Endothelial cell of umbilical vein (primary cell): Measurements from ENCODE around the gene WIPI1. TPM values are rescaled to one million over a fixed set of nuclear protein-coding genes. Genes with fewer than 3 reads are reported as not detected.

ENCODE experiments used
- BruUV-seq: library from RNA; stranded (reverse); fragments of 400-500 nt; replicated peaks from 2 replicates; lab custom pipeline; 2021; lab: Mats Ljungman, UMichigan
- CTCF ChIA-PET: fragments of 300-600, 350-600 bp; sonication (Branson Sonifier 250); formaldehyde crosslinking; loops from one replicate; lab custom pipeline; 2021; ENCODE audit warnings: antibody characterized with exemption, inconsistent platforms; lab: Charles Lee
- POLR2A ChIA-PET: fragments of 300-600, 350-600 bp; sonication (Branson Sonifier 250); formaldehyde crosslinking; loops from one replicate; lab custom pipeline; 2021; ENCODE audit warnings: antibody characterized with exemption, inconsistent platforms; lab: Charles Lee
- DNase-seq: peaks from one replicate; pipeline ENCODE4 v3.0.0-alpha.2; 2011; ENCODE audit warnings: low read depth, low spot score
- FAIRE-seq: peaks from 2 replicates; lab custom pipeline; 2011; peaks lifted over from hg19 to GRCh38; lab: Jason Lieb, UNC
- H2AFZ ChIP-seq: 2 replicates; pipeline ENCODE4 v1.6.0; 2012; ENCODE audit warnings: low read depth, low read length, control low read depth, inconsistent platforms
- H3K27ac ChIP-seq: 2 replicates; pipeline ENCODE4 v1.5.1; 2011; ENCODE audit warnings: low read depth, mild to moderate bottlenecking, control low read depth, low read length, moderate library complexity; ENCODE audit not compliant: insufficient read depth
- H3K27me3 ChIP-seq, 2 experiments: 2 replicates each; pipeline versions ENCODE4 v1.6.0 to v1.6.1; 2011; ENCODE audit warnings: low read length in 2 of 2, mixed read lengths in 1 of 2; ENCODE audit not compliant: control insufficient read depth in 2 of 2, insufficient read depth in 2 of 2
- H3K36me3 ChIP-seq, 2 experiments: 2 replicates in 1 of 2; 3 replicates in 1 of 2; pipeline ENCODE4 v1.5.1; 2011; ENCODE audit warnings: low read length in 2 of 2, mild to moderate bottlenecking in 1 of 2, moderate library complexity in 1 of 2; ENCODE audit not compliant: control insufficient read depth in 2 of 2, insufficient read depth in 2 of 2; ENCODE audit errors: extremely low read depth in 1 of 2
- H3K4me1 ChIP-seq: 3 replicates; pipeline ENCODE4 v1.5.1; 2011; ENCODE audit warnings: mild to moderate bottlenecking, low read length; ENCODE audit not compliant: control insufficient read depth, insufficient read depth; ENCODE audit errors: extremely low read depth
- H3K4me2 ChIP-seq: 2 replicates; pipeline ENCODE4 v1.6.1; 2011; ENCODE audit warnings: low read length, control low read depth, mixed read lengths; ENCODE audit not compliant: insufficient read depth
- H3K4me3 ChIP-seq, 3 experiments: fragments of 200-600 bp in 1 of 3; sonication (generic), shearing (Covaris generic) in 1 of 3; replicated peaks in 1 of 3; 2 replicates each; pipeline ENCODE4 v1.5.1; 2011 to 2016; ENCODE audit warnings: control low read depth in 3 of 3, low read length in 3 of 3, mild to moderate bottlenecking in 2 of 3, inconsistent platforms in 1 of 3, low read depth in 1 of 3, moderate library complexity in 1 of 3; ENCODE audit not compliant: insufficient read depth in 1 of 3
- H3K79me2 ChIP-seq: 2 replicates; pipeline ENCODE4 v1.6.0; 2012; ENCODE audit warnings: low read length, inconsistent platforms; ENCODE audit not compliant: control insufficient read depth, insufficient read depth
- H3K9ac ChIP-seq: replicated peaks from 2 replicates; pipeline ENCODE3; 2011; ENCODE audit warnings: low read length, control low read depth; ENCODE audit not compliant: insufficient read depth; ENCODE audit errors: extremely low read depth
- H3K9me1 ChIP-seq: replicated peaks from 3 replicates; pipeline ENCODE4 v1.6.0; 2011; ENCODE audit warnings: mild to moderate bottlenecking, low read length; ENCODE audit not compliant: control insufficient read depth, insufficient read depth; ENCODE audit errors: extremely low read depth
- H3K9me3 ChIP-seq: replicated peaks from 2 replicates; pipeline ENCODE4 v1.5.1; 2012; ENCODE audit warnings: low read length, inconsistent platforms; ENCODE audit not compliant: control insufficient read depth, insufficient read depth
- H4K20me1 ChIP-seq: replicated peaks from 2 replicates; pipeline ENCODE3; 2011; ENCODE audit warnings: mild to moderate bottlenecking, low read length; ENCODE audit not compliant: control insufficient read depth, insufficient read depth; ENCODE audit errors: extremely low read depth
- EZH2 ChIP-seq: IDR thresholded peaks from 2 replicates; pipeline ENCODE4 v1.6.1; 2012; ENCODE audit warnings: borderline replicate concordance, low read depth, mild to moderate bottlenecking, moderate library complexity, low read length, inconsistent platforms; ENCODE audit not compliant: severe bottlenecking
- FOS ChIP-seq: IDR thresholded peaks from 2 replicates; pipeline ENCODE4 v1.6.1; 2011; ENCODE audit warnings: mild to moderate bottlenecking, low read length, moderate library complexity, borderline replicate concordance; ENCODE audit not compliant: insufficient read depth
- GATA2 ChIP-seq: IDR thresholded peaks from 2 replicates; pipeline ENCODE4 v1.7.0; 2011; ENCODE audit warnings: low read depth, mild to moderate bottlenecking, moderate library complexity, mixed read lengths, low read length; ENCODE audit not compliant: insufficient read length, insufficient read depth
- JUN ChIP-seq: IDR thresholded peaks from 2 replicates; pipeline ENCODE4 v1.6.1; 2011; ENCODE audit warnings: borderline replicate concordance, low read depth; ENCODE audit not compliant: insufficient read length, insufficient read depth
- MYC ChIP-seq: IDR thresholded peaks from one replicate; pipeline ENCODE4 v1.6.1; 2011; ENCODE audit warnings: mild to moderate bottlenecking, low read depth, low read length
- POLR2A ChIP-seq: IDR thresholded peaks from 2 replicates; pipeline ENCODE4 v1.6.1; 2012; ENCODE audit warnings: low read depth, mild to moderate bottlenecking, control low read depth, low read length
- POLR2AphosphoS5 ChIP-seq: IDR thresholded peaks from 2 replicates; pipeline ENCODE4 v1.6.1; 2012; ENCODE audit warnings: low read depth, mild to moderate bottlenecking, control low read depth, low read length, moderate library complexity; ENCODE audit not compliant: insufficient read depth
- dilution Hi-C: fragments of 300-500 bp; cut with MboI; formaldehyde crosslinking; loops from one replicate; pipeline ENCODE4 v1.15.0; 2019; ENCODE audit warnings: low sequenced_read_pairs; ENCODE audit not compliant: extremely low pct_ligation_motif_present
- intact Hi-C: fragments of 100-400 bp; cut with micrococcal nuclease; formaldehyde crosslinking; loops from one replicate; pipeline ENCODE4 v1.10.0; 2022
- polyA plus RNA-seq, 4 experiments: library from polyadenylated mRNA; depleted of rRNA in 3 of 4; stranded (reverse) in 3 of 4; unstranded in 1 of 4; fragments of >200 nt; gene quantifications; 2 replicates each; pipeline versions ENCODE4 v1.2.1 to v1.2.3, GENCODE V29; 2011 to 2012; ENCODE audit warnings: missing spikeins in 1 of 4
- total RNA-seq: library from RNA; stranded (reverse); gene quantifications from 2 replicates; pipeline ENCODE4 v1.2.3, GENCODE V29; 2021
- TF ChIP-seq, protein P1 (sequence below), 2 donors: IDR thresholded peaks; 1 replicate in 1 of 2; 2 replicates in 1 of 2; pipeline ENCODE4 v1.5.1; 2011; ENCODE audit warnings: low read length in 2 of 2, mild to moderate bottlenecking in 2 of 2, moderate library complexity in 2 of 2, control low read depth in 1 of 2, inconsistent platforms in 1 of 2, low read depth in 1 of 2; ENCODE audit not compliant: insufficient read depth in 1 of 2; ENCODE audit errors: extremely low read depth in 1 of 2
- TF ChIP-seq, protein P2 (sequence below): IDR thresholded peaks from 2 replicates; pipeline ENCODE4 v1.6.1; 2011; ENCODE audit not compliant: insufficient read depth, insufficient read length

WIPI1 gene
- total and polyA plus RNA-seq, 2 donors (not counting 3 experiments of a cell fraction or from before 2014, with no cell fraction given), result 49.9 to 70.3 TPM

DNA sequence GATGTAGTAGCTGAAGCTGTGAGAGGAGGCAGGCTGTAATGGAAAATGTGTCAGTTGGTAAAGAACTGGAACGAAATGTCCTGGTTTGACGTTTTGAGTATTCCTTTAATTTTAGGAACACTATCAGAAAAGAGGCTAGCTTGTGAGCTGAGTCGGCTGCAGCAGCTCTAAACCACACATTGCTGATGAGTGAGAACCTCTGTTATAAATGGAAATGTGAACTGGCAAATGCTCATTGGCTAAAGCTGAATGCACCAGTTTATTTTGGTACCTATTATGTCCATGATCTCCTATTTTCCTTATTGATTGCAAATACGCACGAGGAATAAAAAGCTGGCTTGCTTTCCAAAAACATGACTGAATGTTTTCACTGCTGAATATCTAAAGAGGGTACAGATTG is 11.0 kb upstream of the WIPI1 start:
- H3K4me3 ChIP-seq, result no peak overlapping the region
- intact Hi-C loops, result loop anchor here (5.0 kb wide), 1 partner anchor 779 kb away; no protein-coding TSS in a partner anchor
- dilution Hi-C loops, result no loop called here
- FAIRE-seq (no peak), DNase-seq (no peak)
- POLR2A ChIA-PET, result no interaction called here
- H3K27ac ChIP-seq, result no peak overlapping the region
- no peak overlapping the region for H3K9ac ChIP-seq
- no peaks in the 10 kb centered on the region for H3K4me1 ChIP-seq
- no peak overlapping the region for H2AFZ ChIP-seq
- BruUV-seq, result no TSS peak
- H3K79me2 ChIP-seq, result no peaks in the 10 kb centered on the region
- H4K20me1 ChIP-seq, result no peaks in the 10 kb centered on the region
- no peak overlapping the region for H3K4me2 ChIP-seq
- no peaks in the 10 kb centered on the region for H3K9me3 ChIP-seq
- no peaks in the 10 kb centered on the region for H3K36me3 ChIP-seq
- TF ChIP-seq POLR2A (no peak), FOS (no peak)
- no peaks in the 10 kb centered on the region for H3K9me1 ChIP-seq
- CTCF ChIA-PET, result interaction anchor here (0.8 to 4.0 kb wide), 7 partner anchors 10 to 779 kb away, joined by 3 to 17 read pairs (median 5); no protein-coding TSS in a partner anchor
- peaks cover 6 to 8% of the 10 kb centered on the region in 2 experiments for H3K27me3 ChIP-seq

DNA sequence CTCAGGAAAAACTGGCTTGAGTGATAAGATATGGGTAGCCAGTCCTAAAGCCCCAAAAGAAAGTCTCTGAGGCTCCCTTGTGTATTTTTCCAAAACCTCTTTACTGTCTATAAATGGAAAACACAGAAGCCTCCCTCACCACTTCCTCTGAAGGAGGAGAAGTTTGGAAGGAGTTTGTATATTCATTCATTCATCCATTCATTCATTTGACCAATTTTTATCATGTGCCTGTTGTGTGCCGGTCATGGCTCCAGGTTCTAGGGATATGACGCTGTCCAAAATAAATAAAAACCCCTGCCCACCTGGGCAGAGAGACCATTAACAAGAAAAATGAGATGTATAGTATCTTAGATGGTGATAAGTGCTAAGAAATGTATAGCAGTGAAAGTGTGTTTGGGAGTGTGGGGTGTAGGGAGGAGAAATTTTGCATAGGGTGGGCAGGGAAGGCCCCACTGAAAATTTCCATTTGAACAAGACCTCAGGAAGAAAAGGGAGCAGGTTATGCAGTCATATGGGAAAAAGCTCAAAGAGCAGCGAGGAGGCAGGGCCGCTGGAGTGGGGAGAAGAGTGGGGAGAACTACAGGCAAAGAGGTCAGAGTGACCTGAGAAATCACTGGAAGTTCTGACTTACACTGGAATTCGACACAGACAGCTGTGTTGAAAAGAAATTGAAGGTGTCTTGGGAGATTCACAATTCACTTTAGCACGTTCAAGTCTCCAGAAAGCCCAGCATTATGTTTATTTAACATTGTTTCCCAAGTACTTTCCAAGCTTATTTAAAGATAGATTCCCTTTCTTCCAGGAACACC is 6.1 kb upstream of the WIPI1 start:
- CTCF ChIA-PET, result interaction anchor here (0.8 to 3.4 kb wide), 9 partner anchors 22 to 521 kb away, joined by 3 to 28 read pairs (median 4); no protein-coding TSS in a partner anchor
- H3K4me2 ChIP-seq, result no peak overlapping the region
- no peaks in the 10 kb centered on the region for H4K20me1 ChIP-seq
- FAIRE-seq, result no peak
- intact Hi-C loops (loop anchor here (1.0 to 5.0 kb wide), 8 partner anchors 27 to 774 kb away; no protein-coding TSS in a partner anchor), dilution Hi-C loops (no loop called here)
- H3K36me3 ChIP-seq, result no peaks in the 10 kb centered on the region
- POLR2A ChIA-PET, result no interaction called here
- H3K79me2 ChIP-seq, result no peaks in the 10 kb centered on the region
- DNase-seq, result no peak
- H3K4me3 ChIP-seq, result no peak overlapping the region
- peaks cover 0 to 2% of the 10 kb centered on the region in 2 experiments for H3K27me3 ChIP-seq
- no peak overlapping the region for H3K27ac ChIP-seq
- H3K9me3 ChIP-seq, result no peaks in the 10 kb centered on the region
- BruUV-seq, result no TSS peak
- TF ChIP-seq POLR2A (no peak), POLR2AphosphoS5 (no peak), GATA2 (no peak), FOS (no peak), JUN (no peak), EZH2 (no peak), MYC (no peak)
- TF ChIP-seq, protein P1, sequence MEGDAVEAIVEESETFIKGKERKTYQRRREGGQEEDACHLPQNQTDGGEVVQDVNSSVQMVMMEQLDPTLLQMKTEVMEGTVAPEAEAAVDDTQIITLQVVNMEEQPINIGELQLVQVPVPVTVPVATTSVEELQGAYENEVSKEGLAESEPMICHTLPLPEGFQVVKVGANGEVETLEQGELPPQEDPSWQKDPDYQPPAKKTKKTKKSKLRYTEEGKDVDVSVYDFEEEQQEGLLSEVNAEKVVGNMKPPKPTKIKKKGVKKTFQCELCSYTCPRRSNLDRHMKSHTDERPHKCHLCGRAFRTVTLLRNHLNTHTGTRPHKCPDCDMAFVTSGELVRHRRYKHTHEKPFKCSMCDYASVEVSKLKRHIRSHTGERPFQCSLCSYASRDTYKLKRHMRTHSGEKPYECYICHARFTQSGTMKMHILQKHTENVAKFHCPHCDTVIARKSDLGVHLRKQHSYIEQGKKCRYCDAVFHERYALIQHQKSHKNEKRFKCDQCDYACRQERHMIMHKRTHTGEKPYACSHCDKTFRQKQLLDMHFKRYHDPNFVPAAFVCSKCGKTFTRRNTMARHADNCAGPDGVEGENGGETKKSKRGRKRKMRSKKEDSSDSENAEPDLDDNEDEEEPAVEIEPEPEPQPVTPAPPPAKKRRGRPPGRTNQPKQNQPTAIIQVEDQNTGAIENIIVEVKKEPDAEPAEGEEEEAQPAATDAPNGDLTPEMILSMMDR (IDR thresholded peaks at IDR 0.05; ENCODE audit: extremely low read depth in 1 of 2, insufficient read depth in 1 of 2, low read depth in 1 of 2, low read length in 2 of 2), result no peak
- TF ChIP-seq, protein P2, sequence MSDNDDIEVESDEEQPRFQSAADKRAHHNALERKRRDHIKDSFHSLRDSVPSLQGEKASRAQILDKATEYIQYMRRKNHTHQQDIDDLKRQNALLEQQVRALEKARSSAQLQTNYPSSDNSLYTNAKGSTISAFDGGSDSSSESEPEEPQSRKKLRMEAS, result no peak
- H3K9me1 ChIP-seq, result no peaks in the 10 kb centered on the region
- peaks cover 6% of the 10 kb centered on the region for H3K4me1 ChIP-seq
- no peak overlapping the region for H2AFZ ChIP-seq
- H3K9ac ChIP-seq, result no peak overlapping the region
